ENCODE data around the gene CAPSL.

CAPSL gene

GRCh38 chr5:35886381-35886780 lies 52.0 kb downstream of the CAPSL start:
- no peak overlapping the region for H3K4me3 ChIP-seq (ENCODE audit: low read length in 2 of 2)
- H4K8ac ChIP-seq (ENCODE audit: low read depth, low read length): no peak overlapping the region
- H3K36me3 ChIP-seq (replicated peaks in 1 of 2; ENCODE audit: control insufficient read depth in 2 of 2, insufficient read depth in 2 of 2, low read length in 2 of 2): no peaks in the 10 kb centered on the region
- no peak for DNase-seq (ENCODE audit: low spot score)
- H2BK15ac ChIP-seq (ENCODE audit: low read length): no peak overlapping the region
- H3K14ac ChIP-seq (ENCODE audit: low read length): no peak overlapping the region
- H2BK5ac ChIP-seq (ENCODE audit: low read length): no peak overlapping the region
- peaks cover 0 to 3% (median 0%) of the 10 kb centered on the region in 3 experiments for H3K27me3 ChIP-seq (ENCODE audit: control insufficient read depth in 3 of 3, insufficient read depth in 3 of 3, low read depth in 1 of 3, low read length in 3 of 3)
- H3K18ac ChIP-seq (ENCODE audit: low read length): no peak overlapping the region
- H3K4ac ChIP-seq (ENCODE audit: low read length): no peak overlapping the region
- no CpG with 5 or more reads among the region's 3 CpGs for WGBS, 2 donors (ENCODE audit: extremely low coverage in 2 of 2, insufficient read length in 2 of 2, insufficient replicate concordance in 1 of 2)
- H3K9ac ChIP-seq (ENCODE audit: low read depth, low read length, poor library complexity): no peak overlapping the region
- H3K79me1 ChIP-seq (ENCODE audit: low read depth, low read length): no peaks in the 10 kb centered on the region
- no peak overlapping the region for H4K91ac ChIP-seq (ENCODE audit: low read depth, low read length, poor library complexity)
- no peak overlapping the region for H2AK5ac ChIP-seq (ENCODE audit: low read depth, low read length)
- no peaks in the 10 kb centered on the region for H3K9me3 ChIP-seq (replicated peaks in 1 of 2; ENCODE audit: control insufficient read depth in 2 of 2, insufficient read depth in 1 of 2, low read depth in 1 of 2, low read length in 2 of 2)
- no peak overlapping the region for H3K23ac ChIP-seq (ENCODE audit: low read depth, low read length, poor library complexity)
- no peak overlapping the region for H3K27ac ChIP-seq (replicated peaks; ENCODE audit: low read length)
- no peak overlapping the region for H2AFZ ChIP-seq (ENCODE audit: low read length)
- no peak overlapping the region for H2BK120ac ChIP-seq (ENCODE audit: low read depth, low read length)
- no peak overlapping the region for H2BK12ac ChIP-seq (ENCODE audit: low read length)
- H3K4me2 ChIP-seq (ENCODE audit: insufficient read depth, low read length, poor library complexity, severe bottlenecking): no peak overlapping the region
- no peaks in the 10 kb centered on the region for H3K4me1 ChIP-seq (ENCODE audit: control insufficient read depth in 2 of 2, insufficient read depth in 1 of 2, low read depth in 1 of 2, low read length in 2 of 2)

- no peak overlapping the region for H3K23ac ChIP-seq (ENCODE audit: low read depth, low read length, poor library complexity)
- no peak overlapping the region for H3K4ac ChIP-seq (ENCODE audit: low read length)
- H4K91ac ChIP-seq (ENCODE audit: low read depth, low read length, poor library complexity): no peak overlapping the region
- H3K36me3 ChIP-seq (replicated peaks in 1 of 2; ENCODE audit: control insufficient read depth in 2 of 2, insufficient read depth in 2 of 2, low read length in 2 of 2): no peaks in the 10 kb centered on the region
- H4K8ac ChIP-seq (ENCODE audit: low read depth, low read length): no peak overlapping the region
- no peak overlapping the region for H2BK120ac ChIP-seq (ENCODE audit: low read depth, low read length)
- no peak overlapping the region for H2BK15ac ChIP-seq (ENCODE audit: low read length)
- H3K9ac ChIP-seq (ENCODE audit: low read depth, low read length, poor library complexity): no peak overlapping the region
- no peak overlapping the region for H3K4me2 ChIP-seq (ENCODE audit: insufficient read depth, low read length, poor library complexity, severe bottlenecking)
- no peak overlapping the region for H2BK5ac ChIP-seq (ENCODE audit: low read length)
- no peak overlapping the region for H3K14ac ChIP-seq (ENCODE audit: low read length)
- H3K79me1 ChIP-seq (ENCODE audit: low read depth, low read length): no peaks in the 10 kb centered on the region
- no peak overlapping the region for H3K4me3 ChIP-seq (ENCODE audit: low read length in 2 of 2)
- H2AFZ ChIP-seq (ENCODE audit: low read length): no peak overlapping the region
- H3K27me3 ChIP-seq (ENCODE audit: control insufficient read depth in 3 of 3, insufficient read depth in 3 of 3, low read depth in 1 of 3, low read length in 3 of 3): peaks cover 0 to 3% (median 0%) of the 10 kb centered on the region in 3 experiments
- DNase-seq (ENCODE audit: low spot score): no peak
- H3K4me1 ChIP-seq (ENCODE audit: control insufficient read depth in 2 of 2, insufficient read depth in 1 of 2, low read depth in 1 of 2, low read length in 2 of 2): no peaks in the 10 kb centered on the region
- no peak overlapping the region for H2AK5ac ChIP-seq (ENCODE audit: low read depth, low read length)
- H3K18ac ChIP-seq (ENCODE audit: low read length): no peak overlapping the region
- no peaks in the 10 kb centered on the region for H3K9me3 ChIP-seq (replicated peaks in 1 of 2; ENCODE audit: control insufficient read depth in 2 of 2, insufficient read depth in 1 of 2, low read depth in 1 of 2, low read length in 2 of 2)
- no peak overlapping the region for H3K27ac ChIP-seq (replicated peaks; ENCODE audit: low read length)
- no peak overlapping the region for H2BK12ac ChIP-seq (ENCODE audit: low read length)
These were observed 53.6 kb downstream of the CAPSL start for GRCh38 chr5:35884773-35885172.

- H3K79me1 ChIP-seq (ENCODE audit: low read depth, low read length): no peaks in the 10 kb centered on the region
- WGBS, 2 donors (ENCODE audit: extremely low coverage in 2 of 2, insufficient read length in 2 of 2, insufficient replicate concordance in 1 of 2): no CpG with 5 or more reads among the region's 1 CpG
- H4K91ac ChIP-seq (ENCODE audit: low read depth, low read length, poor library complexity): no peak overlapping the region
- no peak overlapping the region for H3K27ac ChIP-seq (replicated peaks; ENCODE audit: low read length)
- H3K18ac ChIP-seq (ENCODE audit: low read length): no peak overlapping the region
- H2BK120ac ChIP-seq (ENCODE audit: low read depth, low read length): no peak overlapping the region
- no peak overlapping the region for H2AFZ ChIP-seq (ENCODE audit: low read length)
- no peak overlapping the region for H3K14ac ChIP-seq (ENCODE audit: low read length)
- no peak overlapping the region for H3K23ac ChIP-seq (ENCODE audit: low read depth, low read length, poor library complexity)
- H2AK5ac ChIP-seq (ENCODE audit: low read depth, low read length): no peak overlapping the region
- no peak overlapping the region for H4K8ac ChIP-seq (ENCODE audit: low read depth, low read length)
- no peak overlapping the region for H3K4me2 ChIP-seq (ENCODE audit: insufficient read depth, low read length, poor library complexity, severe bottlenecking)
- no peak overlapping the region for H2BK5ac ChIP-seq (ENCODE audit: low read length)
- no peaks in the 10 kb centered on the region for H3K27me3 ChIP-seq (ENCODE audit: control insufficient read depth in 3 of 3, insufficient read depth in 3 of 3, low read depth in 1 of 3, low read length in 3 of 3)
- no peak for DNase-seq (ENCODE audit: low spot score)
- no peak overlapping the region for H2BK15ac ChIP-seq (ENCODE audit: low read length)
- no peak overlapping the region for H2BK12ac ChIP-seq (ENCODE audit: low read length)
- no peak overlapping the region for H3K4me3 ChIP-seq (ENCODE audit: low read length in 2 of 2)
- no peak overlapping the region for H3K9ac ChIP-seq (ENCODE audit: low read depth, low read length, poor library complexity)
- no peaks in the 10 kb centered on the region for H3K9me3 ChIP-seq (replicated peaks in 1 of 2; ENCODE audit: control insufficient read depth in 2 of 2, insufficient read depth in 1 of 2, low read depth in 1 of 2, low read length in 2 of 2)
- no peak overlapping the region for H3K4ac ChIP-seq (ENCODE audit: low read length)
- no peaks in the 10 kb centered on the region for H3K4me1 ChIP-seq (ENCODE audit: control insufficient read depth in 2 of 2, insufficient read depth in 1 of 2, low read depth in 1 of 2, low read length in 2 of 2)
- no peaks in the 10 kb centered on the region for H3K36me3 ChIP-seq (replicated peaks in 1 of 2; ENCODE audit: control insufficient read depth in 2 of 2, insufficient read depth in 2 of 2, low read length in 2 of 2)
These were observed 54.1 kb downstream of the CAPSL start for GRCh38 chr5:35884191-35884769.

GRCh38 chr5:35881758-35882157 lies 56.7 kb downstream of the CAPSL start:
- no CpG with 5 or more reads among the region's 2 CpGs for WGBS, 2 donors (ENCODE audit: extremely low coverage in 2 of 2, insufficient read length in 2 of 2, insufficient replicate concordance in 1 of 2)
- H3K36me3 ChIP-seq (replicated peaks in 1 of 2; ENCODE audit: control insufficient read depth in 2 of 2, insufficient read depth in 2 of 2, low read length in 2 of 2): no peaks in the 10 kb centered on the region

More at GRCh38 chr5:35881758-35882157, 56.7 kb downstream of the CAPSL start:
- Histone ChIP-seq H2BK120ac (ENCODE audit: low read depth, low read length) (no peak overlapping the region), H2BK12ac (ENCODE audit: low read length) (no peak overlapping the region), H2AFZ (ENCODE audit: low read length) (no peak overlapping the region), H3K9ac (ENCODE audit: low read depth, low read length, poor library complexity) (no peak overlapping the region), H4K8ac (ENCODE audit: low read depth, low read length) (no peak overlapping the region), H3K9me3 (replicated peaks in 1 of 2; ENCODE audit: control insufficient read depth in 2 of 2, insufficient read depth in 1 of 2, low read depth in 1 of 2, low read length in 2 of 2) (no peaks in the 10 kb centered on the region), H3K4me3 (ENCODE audit: low read length in 2 of 2) (no peak overlapping the region), H3K4ac (ENCODE audit: low read length) (no peak overlapping the region), H4K91ac (ENCODE audit: low read depth, low read length, poor library complexity) (no peak overlapping the region), H3K4me2 (ENCODE audit: insufficient read depth, low read length, poor library complexity, severe bottlenecking) (no peak overlapping the region), H2AK5ac (ENCODE audit: low read depth, low read length) (no peak overlapping the region), H3K23ac (ENCODE audit: low read depth, low read length, poor library complexity) (no peak overlapping the region), H3K27me3 (ENCODE audit: control insufficient read depth in 3 of 3, insufficient read depth in 3 of 3, low read depth in 1 of 3, low read length in 3 of 3) (no peaks in the 10 kb centered on the region), H2BK5ac (ENCODE audit: low read length) (no peak overlapping the region), H2BK15ac (ENCODE audit: low read length) (no peak overlapping the region), H3K27ac (replicated peaks; ENCODE audit: low read length) (no peak overlapping the region), H3K14ac (ENCODE audit: low read length) (no peak overlapping the region), H3K4me1 (ENCODE audit: control insufficient read depth in 2 of 2, insufficient read depth in 1 of 2, low read depth in 1 of 2, low read length in 2 of 2) (no peaks in the 10 kb centered on the region), H3K79me1 (ENCODE audit: low read depth, low read length) (no peaks in the 10 kb centered on the region), H3K18ac (ENCODE audit: low read length) (no peak overlapping the region)
- no peak for DNase-seq (ENCODE audit: low spot score)
